CD4-positive, alpha-beta T cell treated with Interleukin-17A for 4 hours (primary cell): ENCODE results near the gene EFNA5.

Source experiments
- DNase-seq: peaks from one replicate; pipeline ENCODE4 v3.0.0-alpha.2; 2020; ENCODE audit warnings: mixed read lengths

The EFNA5 gene

DNA sequence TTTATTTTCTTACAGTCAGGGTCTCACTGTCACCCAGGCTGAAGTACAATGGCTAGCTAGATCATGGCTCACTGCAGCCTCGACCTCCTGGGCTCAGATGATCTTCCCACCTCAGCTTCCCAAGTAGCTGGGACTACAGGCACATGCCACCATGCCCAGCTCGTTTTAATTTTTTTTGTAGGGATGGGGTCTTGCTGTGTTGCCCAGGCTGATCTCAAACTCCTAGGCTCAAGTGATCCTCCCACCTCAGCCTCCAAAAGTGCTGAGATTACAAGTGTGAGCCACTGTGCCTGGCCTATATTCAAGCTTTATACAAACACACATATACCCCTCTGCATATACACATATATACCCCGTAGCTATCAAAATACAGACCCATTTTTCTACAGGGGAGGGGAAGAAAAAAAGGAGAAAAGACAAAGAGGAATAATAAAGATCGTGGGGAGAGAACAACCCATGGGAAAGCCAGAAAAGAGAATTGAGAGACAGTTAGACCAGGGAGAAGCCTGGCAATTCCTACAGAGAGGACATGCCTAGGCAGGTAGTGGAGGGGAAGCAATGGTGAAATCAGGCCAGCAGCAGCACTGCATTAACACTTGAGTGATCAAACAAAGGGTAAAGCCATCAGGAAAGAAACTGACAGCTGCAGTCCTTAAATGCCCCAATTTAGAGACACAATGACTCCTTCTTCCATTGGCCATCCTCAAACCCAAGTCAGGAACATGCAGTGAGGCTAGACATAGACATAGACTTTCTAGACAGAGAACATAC lies 102.7 kb downstream of the EFNA5 start:
- no peak for DNase-seq

- no peak for DNase-seq
These were observed 103.8 kb downstream of the EFNA5 start for GRCh38 chr5:107566986-107567385.

- DNase-seq: no peak
These were observed 104.7 kb downstream of the EFNA5 start for GRCh38 chr5:107565791-107566767.

GRCh38 chr5:107564931-107565372 lies 105.8 kb downstream of the EFNA5 start:
- DNase-seq: no peak

GRCh38 chr5:107563959-107564544 lies 106.7 kb downstream of the EFNA5 start:
- no peak for DNase-seq

DNA sequence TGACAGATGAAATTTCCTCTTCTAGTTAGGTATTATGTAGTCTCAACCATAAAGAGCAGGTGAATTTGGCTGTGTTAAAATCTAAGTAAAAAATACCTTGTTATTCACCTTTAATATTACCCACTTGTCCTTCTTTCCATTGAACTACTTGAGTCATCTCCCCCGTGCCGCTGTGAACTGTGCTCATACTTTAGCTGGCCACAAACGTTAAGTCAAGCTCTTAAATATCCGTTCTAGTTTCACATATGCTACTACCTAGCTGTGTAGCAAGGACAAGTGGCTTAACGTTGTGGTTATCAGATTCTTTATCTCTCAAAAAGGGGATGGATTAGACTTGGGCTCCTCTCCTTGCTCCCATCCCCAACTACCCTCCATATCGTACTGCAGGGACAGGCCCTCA lies 110.4 kb downstream of the EFNA5 start:
- DNase-seq: no peak

GRCh38 chr5:107558823-107559375 lies 111.8 kb downstream of the EFNA5 start:
- no peak for DNase-seq

GRCh38 chr5:107557051-107557658 lies 113.6 kb downstream of the EFNA5 start:
- no peak for DNase-seq

DNA sequence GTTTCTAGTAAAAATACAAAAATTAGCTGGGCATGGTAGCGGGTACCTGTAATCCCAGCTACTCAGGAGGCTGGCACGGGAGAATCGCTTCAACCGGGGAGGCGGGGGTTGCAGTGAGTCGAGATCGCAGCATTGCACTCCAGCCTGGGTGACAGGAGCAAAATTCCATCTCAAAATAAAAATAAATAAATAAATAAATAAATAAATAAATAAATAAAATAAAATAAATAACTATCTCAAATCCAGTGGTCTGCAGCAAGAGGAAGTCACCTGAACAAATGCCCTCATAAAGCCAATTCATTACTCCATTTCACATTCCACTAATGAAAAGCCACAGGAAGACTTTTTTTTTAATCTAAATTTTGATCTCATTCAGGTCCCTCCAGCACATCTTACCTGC lies 114.2 kb downstream of the EFNA5 start:
- DNase-seq: no peak

- no peak for DNase-seq
These were observed 115.2 kb downstream of the EFNA5 start for GRCh38 chr5:107555425-107556090.

- DNase-seq: no peak
These were observed 115.8 kb downstream of the EFNA5 start for GRCh38 chr5:107554776-107555424.

DNA sequence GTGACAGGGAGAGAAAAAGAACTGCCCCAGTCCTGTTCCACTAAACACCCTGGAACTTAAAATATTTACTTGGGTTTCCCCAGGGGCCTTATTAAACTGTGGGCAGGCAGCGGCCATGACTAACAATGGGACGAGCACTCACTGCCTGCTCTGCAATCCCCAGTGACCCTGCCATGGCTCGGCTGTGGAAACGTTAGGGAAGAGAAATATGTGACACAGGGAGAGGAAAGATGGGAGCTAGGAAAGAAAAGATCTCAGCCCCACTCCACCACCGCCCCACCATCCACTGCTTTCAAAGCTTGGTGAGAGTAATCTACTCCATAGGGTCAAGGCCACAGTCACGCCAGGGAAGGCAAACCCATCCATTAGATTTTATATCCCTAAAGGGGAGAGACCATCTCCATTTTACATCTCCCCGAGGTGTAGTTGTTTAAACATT lies 117.6 kb downstream of the EFNA5 start:
- DNase-seq: no peak

DNA sequence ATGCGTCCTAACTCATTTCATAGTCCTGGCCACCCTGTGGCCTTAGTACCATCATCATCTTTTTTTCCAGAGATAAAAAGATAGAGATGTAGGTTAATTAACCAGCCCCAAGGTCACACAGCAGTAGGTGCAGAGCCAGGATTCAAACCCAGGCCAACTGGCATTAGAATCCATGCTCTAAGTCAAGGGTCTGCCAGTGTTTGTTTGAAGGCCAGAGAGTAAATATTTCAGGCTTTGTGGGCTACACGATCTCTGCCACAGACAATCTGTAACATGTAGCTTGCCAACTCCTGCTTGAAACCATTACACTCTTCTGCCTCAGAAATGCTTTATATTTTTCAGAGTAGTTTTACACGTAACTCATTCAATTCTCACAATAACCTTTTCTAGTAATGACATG lies 119.6 kb downstream of the EFNA5 start:
- DNase-seq: no peak

- DNase-seq: no peak
These were observed 121.2 kb downstream of the EFNA5 start for GRCh38 chr5:107549567-107549966.

- DNase-seq: no peak
These were observed 122.3 kb downstream of the EFNA5 start for GRCh38 chr5:107548477-107548876.

DNA sequence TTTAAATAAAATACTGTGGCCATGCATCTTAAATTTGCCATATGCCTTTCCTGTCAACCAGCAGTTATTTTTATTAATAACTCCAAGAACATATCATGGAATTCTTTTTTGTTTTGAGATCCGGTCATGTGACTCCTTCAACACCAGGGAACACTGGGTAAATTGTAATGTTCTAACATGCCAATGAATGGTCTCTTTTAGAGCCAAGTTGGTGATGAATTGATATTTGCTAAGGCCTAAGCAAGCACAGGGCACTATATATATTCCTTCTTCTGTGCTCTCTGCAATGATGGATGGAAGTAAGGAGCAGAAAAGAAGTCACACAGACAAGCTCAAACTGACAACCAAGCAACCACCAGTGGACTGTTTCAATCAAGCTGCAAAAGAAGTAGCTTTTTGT lies 124.0 kb downstream of the EFNA5 start:
- DNase-seq: no peak

DNA sequence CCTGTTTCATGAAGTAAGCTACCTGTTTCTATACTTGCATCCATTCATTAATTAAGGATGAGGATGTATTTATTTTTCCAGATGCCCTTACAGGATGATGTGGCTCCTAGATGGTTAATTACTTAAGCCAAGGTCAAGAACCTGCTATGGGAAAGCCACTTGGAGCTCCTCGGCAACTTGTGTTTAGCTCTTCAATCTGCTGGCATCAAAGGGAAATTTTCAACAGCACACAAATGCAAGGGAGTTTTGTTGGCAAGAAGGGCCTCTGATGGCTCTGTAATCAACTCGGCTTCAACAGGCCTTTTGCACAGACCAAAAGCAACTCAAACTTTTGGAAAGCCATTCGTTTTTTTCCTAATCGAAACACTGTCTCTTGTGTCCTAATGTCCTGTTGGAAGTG lies 125.3 kb downstream of the EFNA5 start:
- no peak for DNase-seq

- no peak for DNase-seq
These were observed 125.8 kb downstream of the EFNA5 start for GRCh38 chr5:107544967-107545366.

DNA sequence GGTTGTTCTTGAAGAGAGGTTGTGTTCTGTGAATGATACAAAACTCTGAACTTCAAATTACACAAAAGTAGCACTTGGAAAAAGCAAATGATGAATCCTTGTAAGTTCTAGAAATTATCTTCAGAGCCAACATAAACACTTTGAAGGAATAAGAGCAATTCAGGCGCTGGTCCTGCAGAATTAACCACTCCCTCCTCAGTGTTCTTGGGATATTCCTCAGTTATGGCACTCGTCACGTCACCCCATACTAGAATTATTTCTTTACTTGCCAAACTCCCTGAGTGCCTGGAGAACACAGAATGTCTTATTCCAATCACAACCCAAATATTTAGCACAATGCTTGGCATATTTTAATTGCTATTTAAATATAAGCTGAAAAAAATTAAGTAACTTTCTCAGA lies 126.3 kb downstream of the EFNA5 start:
- no peak for DNase-seq

DNA sequence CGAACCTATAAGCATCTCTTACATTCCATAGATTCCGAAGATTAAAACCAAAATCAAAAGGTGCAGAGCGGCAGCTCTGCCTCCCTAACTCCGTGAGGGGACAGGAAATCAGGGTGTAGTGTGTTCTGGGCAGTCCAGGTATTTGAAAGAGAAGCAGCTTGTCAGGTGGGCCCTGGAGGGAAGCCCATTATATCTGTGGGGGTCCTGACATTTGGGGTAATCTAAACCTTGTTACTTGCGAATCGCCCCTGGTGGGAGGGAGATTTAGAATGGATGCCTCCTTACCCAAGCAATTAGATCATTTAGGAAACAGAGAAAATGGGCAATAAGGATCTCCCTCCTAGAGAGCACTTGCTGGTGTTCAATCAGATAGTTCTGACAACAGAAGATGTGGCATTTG lies 126.9 kb downstream of the EFNA5 start:
- DNase-seq: no peak

GRCh38 chr5:107542831-107543231 lies 127.9 kb downstream of the EFNA5 start:
- no peak for DNase-seq

DNA sequence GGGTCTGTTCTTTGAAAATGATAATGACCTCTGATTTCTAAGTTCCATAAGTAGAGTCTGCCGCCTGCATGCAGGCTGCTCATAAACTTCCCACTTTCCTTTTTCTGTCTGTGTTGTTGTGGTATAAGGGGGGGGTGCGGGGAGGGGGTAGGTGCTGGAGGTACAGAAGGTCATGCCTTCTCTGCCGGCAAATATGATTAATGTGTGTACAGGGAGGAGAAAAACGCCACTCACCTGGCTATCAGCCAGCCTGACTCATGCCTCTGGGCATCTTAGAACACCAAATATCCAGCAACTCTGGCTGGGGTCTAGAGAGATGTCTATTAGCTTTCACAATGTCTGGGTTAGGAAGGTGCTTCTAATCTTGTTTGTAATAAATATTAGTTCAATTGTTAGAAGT lies 128.3 kb downstream of the EFNA5 start:
- DNase-seq: no peak
